Measurements from ENCODE around the gene SLC2A9.

GRCh38 chr4:10058371-10058770, 37.1 kb upstream of the SLC2A9 start:
- TF ChIP-seq, protein P1, sequence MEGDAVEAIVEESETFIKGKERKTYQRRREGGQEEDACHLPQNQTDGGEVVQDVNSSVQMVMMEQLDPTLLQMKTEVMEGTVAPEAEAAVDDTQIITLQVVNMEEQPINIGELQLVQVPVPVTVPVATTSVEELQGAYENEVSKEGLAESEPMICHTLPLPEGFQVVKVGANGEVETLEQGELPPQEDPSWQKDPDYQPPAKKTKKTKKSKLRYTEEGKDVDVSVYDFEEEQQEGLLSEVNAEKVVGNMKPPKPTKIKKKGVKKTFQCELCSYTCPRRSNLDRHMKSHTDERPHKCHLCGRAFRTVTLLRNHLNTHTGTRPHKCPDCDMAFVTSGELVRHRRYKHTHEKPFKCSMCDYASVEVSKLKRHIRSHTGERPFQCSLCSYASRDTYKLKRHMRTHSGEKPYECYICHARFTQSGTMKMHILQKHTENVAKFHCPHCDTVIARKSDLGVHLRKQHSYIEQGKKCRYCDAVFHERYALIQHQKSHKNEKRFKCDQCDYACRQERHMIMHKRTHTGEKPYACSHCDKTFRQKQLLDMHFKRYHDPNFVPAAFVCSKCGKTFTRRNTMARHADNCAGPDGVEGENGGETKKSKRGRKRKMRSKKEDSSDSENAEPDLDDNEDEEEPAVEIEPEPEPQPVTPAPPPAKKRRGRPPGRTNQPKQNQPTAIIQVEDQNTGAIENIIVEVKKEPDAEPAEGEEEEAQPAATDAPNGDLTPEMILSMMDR (IDR thresholded peaks at IDR 0.05): no peak
- TF ChIP-seq POLR2A (IDR thresholded peaks at IDR 0.05) (no peak), EP300 (IDR thresholded peaks at IDR 0.05) (no peak)
